Measurements from ENCODE around the gene MALSU1. TPM values are rescaled to one million over a fixed set of nuclear protein-coding genes. Genes with fewer than 3 reads are reported as not detected.
"Not testable (repeated sequence)": the region's sequence is repeated elsewhere in the genome, so short reads cannot be mapped to it uniquely, and the experiment has no call there.

Gene MALSU1
- total RNA-seq, 3 donors from 2014 or later: 40.3 to 48.4 (median 45.0) TPM

DNA sequence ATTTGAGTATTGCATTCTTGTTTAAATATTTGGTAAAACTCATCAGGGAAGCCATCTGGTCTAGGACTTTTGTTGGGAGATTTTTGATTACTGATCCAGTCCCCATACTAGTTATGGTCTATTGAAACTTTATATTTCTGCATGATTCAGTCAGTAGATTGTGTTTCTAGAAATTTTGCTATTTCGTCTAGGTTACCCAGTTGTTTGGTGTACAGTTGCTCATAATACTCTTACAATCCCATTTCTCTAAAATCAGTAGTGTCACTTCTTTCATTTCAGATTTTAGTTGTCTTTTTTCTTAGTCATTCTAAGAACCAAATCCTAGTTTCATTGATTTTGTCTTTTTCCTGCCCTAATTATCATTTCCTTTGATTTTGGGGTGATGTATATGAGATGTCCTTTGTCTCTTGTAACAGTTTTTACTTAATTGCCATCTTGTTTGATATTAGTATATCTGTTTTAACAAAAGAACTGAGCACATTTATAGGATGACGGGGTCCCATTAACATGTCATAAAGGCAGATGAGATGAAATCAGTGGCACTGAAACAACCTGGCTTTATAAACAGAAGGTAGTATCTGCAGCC is 7.9 kb downstream of the MALSU1 start:
- peaks cover 0 to 5% of the 10 kb centered on the region in 2 donors for H3K4me1 ChIP-seq
- no peaks in the 10 kb centered on the region for H3K36me3 ChIP-seq
- no peaks in the 10 kb centered on the region for H3K9me3 ChIP-seq
- H3K4me3 ChIP-seq: no peak overlapping the region
- no peaks in the 10 kb centered on the region for H3K27me3 ChIP-seq
- H3K27ac ChIP-seq: no peak overlapping the region
- DNase-seq (ENCODE audit: low spot score in 2 of 2): no peak
- intact Hi-C loops (cut with DNase I; ENCODE audit: low total_unique reads): no loop called here
- no peak for TF ChIP-seq POLR2AphosphoS5 (IDR thresholded peaks at IDR 0.05)
- no peak for TF ChIP-seq POLR2A (IDR thresholded peaks at IDR 0.05)
- TF ChIP-seq, protein P1, sequence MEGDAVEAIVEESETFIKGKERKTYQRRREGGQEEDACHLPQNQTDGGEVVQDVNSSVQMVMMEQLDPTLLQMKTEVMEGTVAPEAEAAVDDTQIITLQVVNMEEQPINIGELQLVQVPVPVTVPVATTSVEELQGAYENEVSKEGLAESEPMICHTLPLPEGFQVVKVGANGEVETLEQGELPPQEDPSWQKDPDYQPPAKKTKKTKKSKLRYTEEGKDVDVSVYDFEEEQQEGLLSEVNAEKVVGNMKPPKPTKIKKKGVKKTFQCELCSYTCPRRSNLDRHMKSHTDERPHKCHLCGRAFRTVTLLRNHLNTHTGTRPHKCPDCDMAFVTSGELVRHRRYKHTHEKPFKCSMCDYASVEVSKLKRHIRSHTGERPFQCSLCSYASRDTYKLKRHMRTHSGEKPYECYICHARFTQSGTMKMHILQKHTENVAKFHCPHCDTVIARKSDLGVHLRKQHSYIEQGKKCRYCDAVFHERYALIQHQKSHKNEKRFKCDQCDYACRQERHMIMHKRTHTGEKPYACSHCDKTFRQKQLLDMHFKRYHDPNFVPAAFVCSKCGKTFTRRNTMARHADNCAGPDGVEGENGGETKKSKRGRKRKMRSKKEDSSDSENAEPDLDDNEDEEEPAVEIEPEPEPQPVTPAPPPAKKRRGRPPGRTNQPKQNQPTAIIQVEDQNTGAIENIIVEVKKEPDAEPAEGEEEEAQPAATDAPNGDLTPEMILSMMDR (IDR thresholded peaks at IDR 0.05): no peak

DNA sequence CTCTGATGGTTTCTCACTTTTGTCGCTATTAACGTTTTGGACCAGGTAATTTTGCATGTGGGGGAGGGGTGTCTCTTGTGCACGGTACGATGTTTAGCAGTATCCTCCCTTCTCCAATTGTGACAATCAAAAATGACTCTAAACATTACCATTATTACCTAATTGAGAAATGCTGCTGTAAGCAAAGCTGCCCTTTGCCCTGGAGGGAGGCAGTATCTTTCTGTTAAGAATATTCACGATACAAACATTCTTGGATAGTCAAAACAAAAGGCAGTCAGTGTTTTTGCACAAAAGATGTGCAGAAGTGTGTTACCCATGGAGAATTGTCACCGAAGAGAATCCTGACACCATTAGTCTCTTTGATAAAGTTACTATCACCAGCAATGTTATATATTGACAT is 9.6 kb downstream of the MALSU1 start:
- intact Hi-C loops (cut with DNase I; ENCODE audit: low total_unique reads): no loop called here
- Histone ChIP-seq H3K27ac (no peak overlapping the region), H3K36me3 (no peaks in the 10 kb centered on the region), H3K27me3 (no peaks in the 10 kb centered on the region), H3K4me3 (no peak overlapping the region), H3K4me1 (no peaks in the 10 kb centered on the region), H3K9me3 (no peaks in the 10 kb centered on the region)
- no peak for DNase-seq (ENCODE audit: low spot score in 2 of 2)
- TF ChIP-seq POLR2AphosphoS5 (IDR thresholded peaks at IDR 0.05) (no peak), POLR2A (IDR thresholded peaks at IDR 0.05) (no peak)
- TF ChIP-seq, protein P1 (IDR thresholded peaks at IDR 0.05): no peak

DNA sequence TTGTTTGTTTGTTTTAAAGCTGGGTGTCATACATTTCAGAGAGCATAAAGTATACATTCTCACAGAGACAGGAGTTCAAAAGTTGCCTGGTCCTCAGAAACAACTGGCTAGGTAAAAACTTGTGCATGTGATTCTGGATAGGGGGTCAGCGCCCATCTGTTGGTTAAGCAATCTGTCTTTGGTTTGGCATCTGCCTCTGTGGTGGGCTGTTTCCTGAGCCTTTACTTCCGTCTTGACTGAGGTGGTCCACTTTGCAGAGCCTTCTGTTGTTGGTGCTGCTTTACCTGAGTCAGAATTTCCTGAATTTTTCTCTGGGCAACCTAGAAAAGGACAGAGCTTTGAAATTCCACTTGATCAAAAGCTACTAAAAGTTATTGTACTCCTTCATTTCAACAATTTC is 13.0 kb downstream of the MALSU1 start:
- H3K4me1 ChIP-seq; H3K36me3 ChIP-seq; H3K9me3 ChIP-seq; H3K4me3 ChIP-seq; DNase-seq (ENCODE audit: low spot score in 2 of 2); intact Hi-C loops (cut with DNase I; ENCODE audit: low total_unique reads); H3K27me3 ChIP-seq; H3K27ac ChIP-seq: not testable (repeated sequence)

DNA sequence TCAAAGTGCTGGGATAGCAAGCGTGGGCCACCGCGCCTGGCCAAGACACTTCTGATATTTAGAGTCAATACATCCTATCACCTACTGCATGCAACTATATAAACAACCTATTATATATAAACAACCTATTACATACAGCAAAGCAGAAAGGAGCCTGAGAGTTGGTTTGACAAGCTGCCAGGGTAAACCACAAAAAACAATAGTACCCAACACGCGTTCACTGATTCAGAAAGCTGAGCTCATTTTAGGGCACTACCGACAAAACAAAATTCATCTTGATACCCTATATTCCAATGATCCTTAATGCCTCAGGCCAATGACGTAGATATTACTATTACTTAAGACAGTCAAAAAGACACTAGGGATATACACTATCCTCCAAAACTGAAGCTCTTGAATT is 16.2 kb downstream of the MALSU1 start:
- no peak for DNase-seq (ENCODE audit: low spot score in 2 of 2)
- H3K9me3 ChIP-seq: no peaks in the 10 kb centered on the region
- no peaks in the 10 kb centered on the region for H3K36me3 ChIP-seq
- H3K27me3 ChIP-seq: no peaks in the 10 kb centered on the region
- H3K4me3 ChIP-seq: no peak overlapping the region
- intact Hi-C loops (cut with DNase I; ENCODE audit: low total_unique reads): no loop called here
- H3K27ac ChIP-seq: no peak overlapping the region
- H3K4me1 ChIP-seq: no peaks in the 10 kb centered on the region
- TF ChIP-seq POLR2AphosphoS5 (IDR thresholded peaks at IDR 0.05): no peak
- no peak for TF ChIP-seq POLR2A (IDR thresholded peaks at IDR 0.05)
- TF ChIP-seq, protein P1 (IDR thresholded peaks at IDR 0.05): no peak

DNA sequence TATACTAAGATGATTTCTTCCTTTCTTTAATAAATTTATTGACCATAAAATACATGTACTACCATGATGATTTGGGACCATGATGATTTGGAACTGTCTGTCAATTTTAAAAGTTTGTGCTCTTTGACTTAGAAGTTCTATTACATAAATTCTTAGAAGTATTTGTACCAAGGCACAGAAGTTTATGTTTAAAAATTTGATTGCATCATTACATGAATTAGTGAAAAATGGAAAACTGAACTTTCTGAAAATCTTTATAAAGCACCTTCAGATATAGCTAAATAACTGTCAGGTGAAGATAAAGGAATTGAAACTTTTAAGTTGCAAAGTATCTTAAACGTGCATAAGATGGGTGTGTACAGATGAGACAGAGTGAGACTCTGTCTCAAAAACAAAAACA is 32.0 kb downstream of the MALSU1 start:
- DNase-seq (ENCODE audit: low spot score in 2 of 2): no peak
- Histone ChIP-seq H3K4me1 (peaks cover 0 to 5% of the 10 kb centered on the region in 2 donors), H3K36me3 (no peaks in the 10 kb centered on the region), H3K4me3 (no peak overlapping the region), H3K9me3 (no peaks in the 10 kb centered on the region), H3K27ac (no peak overlapping the region), H3K27me3 (no peaks in the 10 kb centered on the region)
- TF ChIP-seq, protein P1 (IDR thresholded peaks at IDR 0.05): no peak
- TF ChIP-seq POLR2A (IDR thresholded peaks at IDR 0.05): no peak
- TF ChIP-seq POLR2AphosphoS5 (IDR thresholded peaks at IDR 0.05): no peak
- intact Hi-C loops (cut with DNase I; ENCODE audit: low total_unique reads): no loop called here

DNA sequence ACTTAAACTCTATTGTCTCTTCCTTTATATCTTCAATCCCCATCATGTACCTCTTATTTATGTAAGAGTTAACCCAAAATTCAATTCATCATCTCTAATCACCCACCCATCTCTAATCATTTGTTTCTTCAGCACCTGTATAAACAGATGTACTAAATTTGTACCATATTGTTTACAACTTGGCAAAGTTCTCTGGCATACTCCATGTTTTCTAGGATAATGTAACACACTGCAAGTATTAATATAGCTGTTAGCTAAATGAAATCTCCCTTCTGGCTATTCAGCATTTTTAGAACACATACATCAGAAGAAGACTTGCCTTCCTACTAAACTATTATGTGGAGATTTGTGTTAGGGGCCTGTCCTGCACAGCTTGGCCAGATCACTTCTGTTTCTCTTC is 33.1 kb downstream of the MALSU1 start:
- H3K36me3 ChIP-seq: no peaks in the 10 kb centered on the region
- H3K9me3 ChIP-seq: no peaks in the 10 kb centered on the region
- H3K4me3 ChIP-seq: no peak overlapping the region
- H3K27ac ChIP-seq: no peak overlapping the region
- DNase-seq (ENCODE audit: low spot score in 2 of 2): no peak
- H3K4me1 ChIP-seq: peaks cover 0 to 5% of the 10 kb centered on the region in 2 donors
- intact Hi-C loops (cut with DNase I; ENCODE audit: low total_unique reads): no loop called here
- H3K27me3 ChIP-seq: no peaks in the 10 kb centered on the region
- TF ChIP-seq, protein P1 (IDR thresholded peaks at IDR 0.05): no peak
- no peak for TF ChIP-seq POLR2AphosphoS5 (IDR thresholded peaks at IDR 0.05)
- TF ChIP-seq POLR2A (IDR thresholded peaks at IDR 0.05): no peak
